HTR-8/SVneo (cell line): ENCODE data around the gene SNAP29.
"Not testable (repeated sequence)": the region's sequence is repeated elsewhere in the genome, so short reads cannot be mapped to it uniquely, and the experiment has no call there.

ENCODE experiments used
- DNase-seq: peaks from one replicate; pipeline ENCODE4 v3.0.0; 2011; ENCODE audit warnings: low spot score, mixed read lengths; ENCODE audit not compliant: insufficient read length
- FAIRE-seq: peaks from 2 replicates; lab custom pipeline; 2011; peaks lifted over from hg19 to GRCh38; lab: Jason Lieb, UNC

The SNAP29 gene

DNA sequence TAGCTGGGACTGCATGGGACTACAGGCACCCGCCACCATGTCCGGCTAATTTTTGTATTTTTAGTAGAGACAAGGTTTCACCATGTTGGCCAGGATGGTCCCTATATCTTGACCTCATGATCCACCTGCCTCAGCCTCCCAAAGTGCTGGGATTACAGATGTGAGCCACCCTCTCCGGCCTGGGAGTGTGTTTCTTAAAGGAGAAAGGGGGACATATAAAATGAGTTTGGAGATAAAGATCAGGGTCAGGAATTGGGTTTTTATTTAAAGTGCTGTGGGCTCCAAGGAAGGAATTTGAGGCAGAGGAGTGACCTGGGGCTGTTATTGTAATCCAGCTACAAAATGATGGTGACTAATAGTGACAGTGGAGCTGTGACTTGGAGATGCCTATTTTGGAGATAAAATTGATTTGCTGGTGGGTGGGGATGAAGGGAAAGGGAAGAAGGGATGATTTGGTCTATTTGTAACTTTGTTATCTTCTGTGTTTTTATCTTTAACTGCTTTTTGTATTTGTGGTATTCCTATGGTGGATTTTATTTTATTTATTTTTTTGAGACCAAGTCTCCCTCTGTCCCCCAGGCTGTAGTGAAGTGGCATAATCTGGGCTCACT is 63.4 kb downstream of the SNAP29 start:
- DNase-seq (no peak), FAIRE-seq (no peak)

DNA sequence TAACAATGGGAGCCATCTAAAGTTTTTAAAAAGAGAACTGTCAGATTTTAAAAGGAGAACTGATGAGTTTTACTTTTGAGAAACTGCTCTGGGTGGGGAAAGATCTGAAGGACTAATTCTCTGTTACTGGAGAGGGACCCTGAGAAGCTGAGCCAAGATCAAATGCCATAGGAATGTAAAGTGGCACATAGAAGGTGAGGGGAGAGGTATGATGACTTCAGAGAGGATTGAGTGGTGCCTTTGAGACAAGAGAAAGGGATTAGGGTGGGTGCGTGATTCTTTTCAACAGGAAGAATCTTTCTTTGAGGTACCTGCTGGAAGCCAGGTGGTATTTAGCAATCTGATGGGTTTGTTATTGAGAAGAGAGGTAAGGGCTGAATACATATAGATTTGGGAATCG is 67.4 kb downstream of the SNAP29 start:
- no peak for DNase-seq
- no peak for FAIRE-seq

DNA sequence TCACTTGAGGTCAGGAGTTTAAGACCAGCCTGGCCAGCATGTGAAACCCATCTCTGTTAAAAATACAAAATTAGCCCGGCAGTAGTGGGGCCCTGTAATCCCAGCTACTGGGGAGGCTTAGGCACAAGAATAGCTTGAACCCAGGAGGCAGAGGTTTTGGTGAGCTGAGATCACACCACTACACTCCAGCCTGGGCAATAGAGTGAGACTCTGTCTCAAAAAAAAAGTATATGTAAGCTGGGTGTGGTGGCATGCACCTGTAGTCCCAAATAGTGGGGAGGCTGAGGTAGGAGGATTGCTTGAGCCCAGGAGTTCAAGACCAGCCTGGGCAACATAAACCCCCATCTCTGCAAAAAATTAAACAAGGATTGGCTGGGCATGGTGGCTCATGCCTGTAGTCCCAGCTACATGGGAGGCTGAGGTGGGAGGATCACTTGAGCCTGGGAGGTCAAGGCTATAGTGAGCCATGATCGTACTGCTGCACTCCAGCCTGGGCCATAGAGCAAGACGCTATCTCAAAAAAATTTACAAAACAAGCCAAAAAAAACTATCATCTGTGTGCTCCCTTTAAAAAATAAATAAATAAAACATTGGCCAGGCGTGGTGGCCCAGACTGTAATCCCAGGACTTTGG is 69.2 kb downstream of the SNAP29 start:
- no peak for FAIRE-seq
- no peak for DNase-seq

DNA sequence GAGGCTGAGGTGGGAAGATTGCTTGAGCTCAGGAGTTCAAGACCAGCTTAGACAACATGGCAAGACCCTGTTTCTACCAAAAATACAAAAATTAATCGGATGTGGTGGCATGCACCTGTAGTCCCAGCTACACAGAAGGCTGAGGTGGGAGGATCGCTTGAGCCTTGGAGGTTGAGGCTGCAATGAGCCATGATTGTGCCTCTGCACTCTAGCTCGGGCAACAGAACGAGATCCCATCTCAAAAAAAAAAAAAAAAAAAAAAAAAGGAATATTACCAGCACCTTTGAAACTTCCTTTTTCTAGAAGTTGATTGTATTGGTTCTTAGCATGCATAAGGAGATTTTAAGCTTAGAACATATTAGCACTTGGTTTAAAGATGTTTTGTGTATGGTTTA is 69.8 kb downstream of the SNAP29 start:
- DNase-seq = no peak
- FAIRE-seq = no peak

DNA sequence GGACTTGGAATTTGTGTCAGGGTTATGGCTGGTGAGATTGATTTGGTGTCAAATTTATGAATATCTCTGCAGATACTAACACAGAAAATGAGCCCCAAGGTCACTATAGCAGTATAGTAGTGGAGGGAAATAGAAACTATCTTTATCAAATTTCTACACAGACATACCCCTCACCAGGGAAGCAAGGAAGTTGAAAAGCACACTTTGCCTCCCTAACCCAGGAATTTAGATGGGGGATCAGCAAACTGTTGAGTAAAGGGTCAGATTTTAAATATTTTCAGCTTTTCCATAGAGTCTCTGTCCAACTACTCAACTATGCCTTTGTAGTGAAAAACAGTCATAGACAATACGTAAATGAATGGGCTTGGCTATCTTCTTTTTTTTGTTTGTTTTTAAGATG is 71.2 kb downstream of the SNAP29 start:
- FAIRE-seq (no peak), DNase-seq (no peak)

DNA sequence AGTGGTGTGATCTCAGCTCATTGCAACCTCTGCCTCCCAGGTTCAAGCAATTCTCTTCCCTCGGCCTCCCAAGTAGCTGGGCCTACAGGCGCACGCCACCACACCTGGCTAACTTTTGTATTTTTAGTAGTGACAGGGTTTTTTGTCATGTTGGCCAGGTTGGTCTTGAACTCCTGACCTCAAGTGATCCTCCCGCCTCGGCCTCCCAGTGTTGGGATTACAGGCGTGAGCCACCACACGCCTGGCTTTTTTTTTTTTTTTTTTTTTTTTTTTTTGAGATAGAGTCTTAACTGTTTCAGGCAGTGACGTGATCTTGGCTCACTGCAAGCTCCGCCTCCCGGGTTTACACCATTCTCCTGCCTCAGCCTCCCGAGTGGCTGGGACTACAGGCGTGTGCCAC is 71.6 kb downstream of the SNAP29 start:
- not testable (repeated sequence) for FAIRE-seq, DNase-seq

DNA sequence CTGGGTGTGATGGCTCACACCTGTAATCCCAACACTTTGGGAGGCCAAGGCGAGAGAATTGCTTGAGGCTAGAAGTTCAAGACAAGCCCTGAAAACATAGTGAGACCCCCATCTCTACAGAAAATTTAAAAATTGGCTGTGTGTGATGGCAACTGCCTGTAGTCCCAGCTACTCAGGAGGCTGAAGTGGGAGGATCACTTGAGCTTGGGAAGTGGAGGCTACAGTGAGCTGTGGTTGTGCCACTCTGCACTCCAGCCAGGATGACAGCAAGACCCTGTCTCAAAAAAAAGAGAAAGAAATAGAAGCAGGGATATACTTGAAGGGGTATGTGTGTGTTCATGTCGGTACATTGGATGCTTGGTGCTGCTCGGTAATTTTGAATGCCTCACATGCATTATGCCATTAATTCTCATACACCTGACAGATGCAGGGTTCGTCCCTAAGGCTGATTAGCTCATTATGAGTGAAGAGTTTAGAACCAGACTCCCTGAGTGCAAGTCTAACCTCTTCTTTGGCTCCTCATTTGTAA is 72.4 kb downstream of the SNAP29 start:
- no peak for FAIRE-seq
- no peak for DNase-seq

DNA sequence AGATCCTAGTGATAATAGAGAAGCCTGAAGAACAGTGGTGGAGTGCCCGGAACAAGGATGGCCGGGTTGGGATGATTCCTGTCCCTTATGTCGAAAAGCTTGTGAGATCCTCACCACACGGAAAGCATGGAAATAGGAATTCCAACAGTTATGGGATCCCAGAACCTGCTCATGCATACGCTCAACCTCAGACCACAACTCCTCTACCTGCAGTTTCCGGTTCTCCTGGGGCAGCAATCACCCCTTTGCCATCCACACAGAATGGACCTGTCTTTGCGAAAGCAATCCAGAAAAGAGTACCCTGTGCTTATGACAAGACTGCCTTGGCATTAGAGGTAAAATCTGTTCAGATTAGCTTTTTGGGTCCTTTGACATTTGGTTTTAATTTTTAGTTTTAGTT is 75.1 kb downstream of the SNAP29 start:
- FAIRE-seq (no peak), DNase-seq (no peak)

DNA sequence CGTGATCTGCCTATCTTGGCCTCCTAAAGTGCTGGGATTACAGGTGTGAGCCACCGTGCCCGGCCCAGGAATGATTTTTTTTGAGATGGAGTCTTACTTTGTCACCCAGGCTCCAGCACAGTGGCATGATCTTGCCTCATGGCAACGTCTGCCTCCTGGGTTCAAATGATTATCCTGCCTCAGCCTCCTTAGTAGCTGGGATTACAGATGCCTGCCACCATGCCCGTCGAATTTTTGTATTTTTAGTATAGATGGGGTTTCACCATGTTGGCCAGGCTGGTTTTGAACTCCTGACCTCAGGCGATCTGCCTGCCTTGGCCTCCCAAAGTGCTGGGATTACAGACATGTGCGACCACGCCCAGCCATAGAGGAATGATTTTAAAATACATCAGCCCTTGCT is 76.2 kb downstream of the SNAP29 start:
- not testable (repeated sequence) for FAIRE-seq, DNase-seq

DNA sequence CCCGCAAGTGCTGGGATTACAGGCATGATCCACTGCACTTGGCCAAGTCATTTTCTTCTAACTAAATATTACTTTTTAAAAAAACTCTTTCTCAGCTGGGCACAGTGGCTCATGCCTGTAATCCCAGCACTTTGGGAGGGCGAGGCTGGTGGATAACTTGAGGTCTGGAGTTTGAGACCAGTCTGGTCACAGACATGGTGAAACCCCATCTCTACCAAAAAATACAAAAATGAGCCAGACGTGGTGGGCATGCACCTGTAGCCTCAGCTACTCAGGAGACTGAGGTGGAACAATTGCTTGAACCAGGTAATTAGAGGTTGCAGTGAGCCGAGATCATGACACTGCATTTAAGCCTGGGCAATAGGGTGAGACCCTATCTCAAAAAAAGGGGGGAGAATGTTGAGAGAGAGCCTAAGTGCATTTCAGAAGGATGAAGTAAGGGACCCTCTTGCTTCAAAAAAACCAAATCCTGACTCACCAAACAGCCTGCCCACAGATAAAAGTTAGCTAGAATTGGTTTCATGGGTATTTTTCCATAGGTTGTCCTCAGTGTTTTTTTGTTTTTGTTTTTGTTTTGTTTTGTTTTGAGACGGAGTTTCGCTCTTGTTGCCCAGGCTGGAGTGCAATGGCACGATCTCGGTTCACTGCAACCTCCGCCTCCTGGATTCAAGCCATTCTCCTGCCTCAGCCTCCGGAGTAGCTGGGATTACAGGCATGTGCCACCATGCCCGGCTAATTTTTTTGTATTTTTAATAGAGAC is 77.2 kb downstream of the SNAP29 start:
- DNase-seq, FAIRE-seq: not testable (repeated sequence)

DNA sequence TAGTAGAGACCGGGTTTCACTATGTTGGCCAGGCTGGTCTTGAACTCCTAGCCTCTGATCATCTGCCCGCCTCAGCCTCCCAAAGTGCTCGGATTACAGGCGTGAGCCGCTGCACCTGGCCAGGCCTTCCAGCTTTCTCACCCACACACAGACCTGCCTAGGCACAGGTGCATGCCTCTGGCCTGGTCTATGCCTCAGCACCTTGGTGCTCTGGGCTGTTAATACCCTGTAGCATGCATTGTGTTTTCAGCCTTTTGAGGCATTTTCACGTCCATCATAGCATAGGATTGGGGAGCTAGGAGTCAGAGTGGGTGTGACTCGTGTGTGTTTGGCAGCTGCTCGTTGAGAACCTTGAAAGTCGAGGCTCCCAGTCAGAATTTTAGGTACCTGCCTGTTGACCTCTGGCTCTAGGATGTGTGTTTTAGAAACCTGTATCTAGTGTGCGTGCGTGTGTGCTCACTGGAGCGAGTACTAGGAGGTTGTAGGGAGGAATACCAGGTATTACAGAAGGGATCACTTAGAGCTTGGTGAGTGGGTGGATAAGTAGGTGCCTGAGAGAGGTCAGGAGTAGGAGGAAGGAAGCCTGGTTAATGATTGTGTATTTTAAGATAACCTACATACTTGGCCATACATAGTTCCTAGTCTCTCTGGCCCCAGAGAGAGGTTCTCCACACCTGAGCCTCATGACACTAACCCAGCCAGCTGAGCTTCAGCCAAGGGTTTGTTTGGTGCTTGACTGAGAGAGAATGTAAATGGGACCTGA is 78.4 kb downstream of the SNAP29 start:
- DNase-seq = no peak
- FAIRE-seq = no peak

DNA sequence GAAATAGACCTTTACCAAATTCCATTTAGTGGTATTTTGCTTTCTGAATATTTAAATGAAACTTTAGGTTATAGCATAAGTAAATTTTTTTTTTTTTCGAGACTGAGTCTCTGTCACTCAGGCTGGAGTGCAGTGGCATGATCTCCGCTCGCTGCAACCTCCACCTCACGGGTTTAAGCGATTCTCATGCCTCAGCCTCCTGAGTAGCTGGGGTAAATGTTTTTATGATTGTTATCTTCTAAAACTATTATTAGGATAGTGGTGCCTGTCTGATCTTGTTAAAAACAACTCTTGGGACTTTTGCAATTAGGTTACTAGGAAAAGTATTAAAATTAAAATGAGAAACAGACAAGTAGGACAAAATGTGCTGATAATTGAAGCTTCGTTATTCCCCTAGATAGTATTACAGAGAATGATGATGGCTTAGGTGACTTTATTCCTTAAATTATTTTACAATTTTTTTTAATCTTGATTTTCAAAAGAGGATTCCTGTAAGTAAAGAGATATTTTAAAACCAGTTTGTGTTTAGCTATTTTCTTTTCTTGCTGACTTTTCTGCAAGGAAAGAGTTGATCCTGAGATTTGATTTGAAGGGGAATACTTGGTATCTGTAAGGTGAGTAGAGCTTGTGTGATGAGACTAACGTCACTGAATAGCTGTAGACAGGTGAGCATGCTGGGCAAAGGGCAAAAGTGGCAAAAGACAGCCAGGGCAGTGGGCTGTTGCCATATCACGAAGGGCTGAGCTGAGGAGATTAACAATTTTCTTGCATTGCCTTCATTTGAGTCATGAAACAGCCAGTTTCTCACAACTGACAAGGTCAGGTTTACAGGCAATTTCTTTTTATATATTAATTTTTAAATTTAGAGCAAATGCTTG is 79.2 kb downstream of the SNAP29 start:
- DNase-seq (no peak), FAIRE-seq (no peak)

DNA sequence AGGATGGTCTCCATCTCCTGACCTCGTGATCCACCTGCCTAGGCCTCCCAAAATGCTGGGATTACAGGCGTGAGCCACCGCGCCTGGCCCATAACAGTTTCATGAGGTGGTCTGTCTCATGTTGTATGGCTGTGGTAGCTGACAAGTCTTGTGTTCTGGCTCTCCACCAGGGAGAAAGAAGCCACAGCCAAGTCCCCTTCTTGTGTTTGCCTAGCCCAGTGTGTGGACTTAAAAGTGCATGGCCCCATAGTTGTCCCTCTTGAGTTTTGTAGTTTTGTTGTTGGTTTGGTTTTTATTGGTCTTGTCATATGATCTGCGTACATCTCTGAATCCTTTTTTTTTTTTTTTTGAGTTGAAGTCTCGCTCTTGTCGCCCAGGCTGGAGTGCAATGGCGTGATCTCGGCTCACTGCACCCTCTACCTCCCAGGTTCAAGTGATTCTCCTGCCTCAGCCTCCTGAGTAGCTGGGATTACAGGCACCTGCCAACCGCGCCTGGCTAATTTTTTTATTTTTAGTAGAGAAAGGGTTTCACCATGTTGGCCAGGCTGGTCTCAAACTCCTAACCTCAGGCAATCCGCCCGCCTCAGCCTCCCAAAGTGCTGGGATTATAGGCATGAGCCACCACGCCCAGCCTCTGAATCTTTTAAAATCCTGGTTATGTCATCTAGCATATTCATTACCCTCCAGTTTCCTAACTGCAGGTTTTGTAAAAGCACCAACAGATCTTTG is 80.8 kb downstream of the SNAP29 start:
- not testable (repeated sequence) for DNase-seq, FAIRE-seq

DNA sequence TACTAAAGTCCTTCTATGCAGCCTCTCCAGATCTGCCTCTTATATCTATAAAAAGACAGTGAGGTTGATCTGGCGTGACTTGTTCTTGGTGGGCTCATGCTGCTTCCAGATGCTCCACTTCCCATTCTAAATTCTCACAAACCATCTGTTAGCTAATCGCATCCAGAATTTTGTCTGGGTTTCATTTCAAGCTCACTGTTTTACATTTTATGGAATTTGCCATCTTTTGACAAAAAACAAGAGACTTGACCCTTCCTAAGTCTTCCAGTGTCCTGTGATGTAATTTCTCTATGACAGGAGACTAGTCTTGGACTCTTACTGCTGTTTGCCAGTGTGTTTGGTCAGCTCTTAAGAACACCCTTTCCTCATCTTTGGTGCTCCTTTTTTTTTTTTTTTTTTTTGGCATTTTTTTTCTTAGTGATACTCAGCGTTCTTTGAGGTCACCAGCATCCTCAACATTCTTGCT is 81.4 kb downstream of the SNAP29 start:
- FAIRE-seq (no peak), DNase-seq (no peak)
